ENCODE data around the gene TEKT3.

TEKT3 gene

DNA sequence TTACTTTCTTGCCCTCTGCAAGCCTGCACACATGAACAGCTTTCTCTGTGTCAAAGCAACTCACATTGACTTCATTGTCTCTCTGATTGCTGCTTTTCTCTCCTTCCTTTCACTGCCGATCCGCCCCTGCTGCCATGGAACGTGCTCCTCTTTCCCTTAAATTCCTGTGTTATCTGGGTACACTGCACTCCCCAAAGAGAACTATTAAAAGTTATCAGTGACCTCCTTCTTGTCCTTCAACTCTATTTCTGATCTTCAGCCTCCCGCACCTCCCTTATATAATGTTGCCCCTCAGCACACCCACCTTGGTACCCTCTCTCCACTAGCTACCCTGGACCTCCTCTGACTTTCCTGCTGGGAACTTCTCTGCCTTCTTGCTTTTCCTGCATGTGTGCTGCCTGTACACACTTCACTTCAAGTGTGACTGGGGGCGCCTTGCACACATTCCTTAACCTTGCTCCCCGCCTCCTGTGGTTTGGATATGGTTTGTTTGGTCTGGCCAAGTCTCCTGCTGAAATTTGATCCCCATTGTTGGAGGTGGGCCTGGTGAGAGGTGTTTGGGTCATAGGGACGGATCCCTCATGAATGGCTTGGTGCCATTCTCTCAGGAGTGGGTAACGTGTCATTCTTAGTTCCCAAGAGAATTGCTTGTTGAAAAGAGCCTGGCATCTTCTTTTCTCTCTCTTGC lies 49.6 kb downstream of the TEKT3 start:
- DNase-seq (ENCODE audit: low read depth) = no peak

GRCh38 chr17:15290605-15291004 lies 50.8 kb downstream of the TEKT3 start:
- DNase-seq (ENCODE audit: low read depth) = no peak

DNA sequence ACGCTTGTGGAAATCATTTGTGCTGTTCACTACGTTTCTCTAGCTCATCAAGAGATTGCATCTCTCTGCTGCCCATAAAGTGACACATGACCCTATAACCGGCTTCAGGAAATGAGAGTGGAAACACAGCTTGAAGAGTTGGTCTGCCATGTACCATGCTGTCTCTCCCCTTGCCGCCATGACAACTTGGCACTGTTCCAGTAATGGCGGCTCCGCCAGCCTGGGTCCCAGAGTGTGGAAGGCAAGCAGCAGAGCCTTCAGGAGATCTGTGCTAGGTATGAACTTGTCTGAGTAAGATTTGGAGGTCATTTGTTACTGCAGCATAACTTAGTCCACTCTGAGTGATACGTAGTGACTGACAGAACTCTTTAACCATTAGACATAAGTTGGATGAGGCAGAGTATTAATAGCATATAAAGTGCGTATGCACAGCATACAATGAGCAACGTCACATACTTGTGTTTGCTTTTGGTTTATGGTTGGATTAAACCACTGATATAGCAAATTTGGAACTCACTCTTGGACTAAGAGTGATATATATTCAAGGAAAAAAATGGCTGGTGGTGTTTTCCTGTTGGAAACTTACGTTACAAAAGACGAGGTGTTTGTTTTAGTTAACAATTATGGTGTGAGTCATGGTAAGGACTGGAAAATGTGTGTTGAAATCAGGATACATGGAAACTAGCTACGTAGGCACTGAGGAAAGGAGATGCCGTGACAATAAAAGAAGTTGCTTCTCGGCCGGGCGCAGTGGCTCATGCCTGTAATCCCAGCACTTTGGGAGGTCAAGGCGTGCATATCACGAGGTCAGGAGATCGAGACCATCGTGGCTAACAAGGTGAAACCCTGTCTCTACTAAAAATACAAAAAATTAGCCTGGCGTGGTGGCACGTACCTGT lies 51.9 kb downstream of the TEKT3 start:
- no peak for DNase-seq (ENCODE audit: low read depth)

DNA sequence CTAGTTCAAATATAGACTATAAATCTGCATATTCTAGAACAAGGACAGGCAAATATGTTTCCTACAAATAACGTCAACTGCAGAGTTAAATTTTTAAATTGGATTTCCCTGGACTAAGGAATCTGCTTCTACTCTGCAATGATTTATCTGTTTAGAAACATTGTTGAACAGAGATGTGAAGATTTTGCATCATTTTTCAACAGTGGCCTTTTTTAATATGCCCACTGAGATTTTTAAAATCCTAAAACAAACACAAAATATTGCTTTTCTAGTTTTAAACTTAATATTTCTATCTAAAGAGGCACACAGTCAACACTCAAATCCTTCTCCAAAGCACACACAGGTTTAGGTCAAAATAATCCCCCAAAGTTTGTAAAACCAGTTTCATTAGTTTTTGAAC lies 52.5 kb downstream of the TEKT3 start:
- DNase-seq (ENCODE audit: low read depth) = no peak

DNA sequence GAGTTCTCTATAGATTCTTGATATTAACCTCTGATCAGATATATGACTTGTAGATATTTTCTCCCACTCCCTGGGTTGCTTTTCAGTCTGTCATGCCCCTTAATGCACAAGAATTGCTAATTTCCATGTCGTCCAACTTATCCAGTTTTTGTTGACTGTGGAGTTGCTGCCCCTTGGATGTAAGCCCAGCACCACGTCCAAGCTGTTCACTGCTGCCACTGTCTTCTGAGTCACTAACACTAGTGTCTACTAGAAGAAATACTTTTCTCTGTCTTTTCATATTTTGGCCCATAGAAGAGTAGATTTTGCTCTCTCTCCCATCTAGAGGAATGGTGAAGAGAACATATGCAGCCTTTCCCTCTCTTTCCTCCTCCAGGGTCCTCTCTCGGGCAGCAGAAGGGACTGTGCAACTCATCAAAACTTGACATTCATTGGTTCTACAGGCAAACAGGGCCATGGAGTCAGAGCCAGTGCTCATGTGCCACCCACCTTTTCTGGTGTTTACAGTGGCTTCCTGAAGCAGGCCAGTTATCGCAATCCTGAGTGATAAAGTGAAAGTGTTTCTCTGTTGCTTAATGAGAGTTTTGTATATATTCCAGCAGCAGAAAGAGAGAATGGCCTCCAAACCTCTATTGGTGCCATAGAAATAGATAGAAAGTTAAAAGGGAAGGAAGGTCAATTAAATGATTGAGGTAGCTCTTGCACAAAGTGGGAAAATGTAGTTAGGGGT lies 53.7 kb downstream of the TEKT3 start:
- no peak for DNase-seq (ENCODE audit: low read depth)

- DNase-seq (ENCODE audit: low read depth) = no peak
Measured at GRCh38 chr17:15285466-15285865, 55.9 kb downstream of the TEKT3 start.

GRCh38 chr17:15284537-15284936 lies 56.9 kb downstream of the TEKT3 start:
- DNase-seq (ENCODE audit: low read depth) = no peak

DNA sequence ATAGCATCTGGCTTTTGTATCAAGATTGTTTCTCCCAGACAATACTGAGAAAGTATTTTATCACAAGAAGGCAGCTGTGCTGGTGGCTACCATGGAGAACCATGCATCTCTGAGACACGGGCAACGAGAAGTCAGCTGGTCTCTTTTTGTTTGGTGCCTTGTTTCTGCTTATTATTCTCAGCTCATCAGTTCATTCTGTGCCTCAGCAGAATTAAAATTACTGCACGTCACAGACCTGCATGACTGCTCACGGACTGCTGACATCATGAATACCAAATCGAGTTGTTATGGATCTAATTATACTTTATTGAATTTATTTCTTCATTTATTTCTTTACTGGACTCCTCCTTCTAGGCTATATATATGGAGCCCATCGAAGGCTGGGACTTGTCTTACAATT lies 57.3 kb downstream of the TEKT3 start:
- no peak for DNase-seq (ENCODE audit: low read depth)

GRCh38 chr17:15281909-15282308 lies 59.5 kb downstream of the TEKT3 start:
- no peak for DNase-seq (ENCODE audit: low read depth)

- DNase-seq (ENCODE audit: low read depth) = no peak
Measured at GRCh38 chr17:15278924-15279477, 62.4 kb downstream of the TEKT3 start.

DNA sequence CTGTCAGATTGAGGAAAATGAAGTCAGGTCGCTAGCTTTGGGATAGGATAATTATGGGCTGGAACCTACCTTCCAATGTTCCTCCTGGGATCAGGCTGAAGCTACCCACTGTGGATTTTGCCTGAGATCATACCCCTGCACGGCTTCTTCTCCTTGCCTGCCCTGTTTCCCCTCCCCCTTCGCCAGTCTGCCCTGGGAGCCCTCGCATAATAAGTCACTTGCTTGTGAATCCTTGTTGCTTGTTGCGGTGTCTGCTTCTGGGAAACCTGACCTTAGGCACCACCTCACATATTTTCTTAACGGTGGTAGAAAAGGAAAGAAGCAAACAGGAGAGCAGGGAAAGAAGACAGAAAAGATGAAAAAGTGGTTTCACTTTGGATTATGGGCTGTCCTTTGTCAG lies 63.0 kb downstream of the TEKT3 start:
- DNase-seq (ENCODE audit: low read depth) = no peak

GRCh38 chr17:15274017-15274416 lies 67.4 kb downstream of the TEKT3 start:
- DNase-seq (ENCODE audit: low read depth) = no peak

DNA sequence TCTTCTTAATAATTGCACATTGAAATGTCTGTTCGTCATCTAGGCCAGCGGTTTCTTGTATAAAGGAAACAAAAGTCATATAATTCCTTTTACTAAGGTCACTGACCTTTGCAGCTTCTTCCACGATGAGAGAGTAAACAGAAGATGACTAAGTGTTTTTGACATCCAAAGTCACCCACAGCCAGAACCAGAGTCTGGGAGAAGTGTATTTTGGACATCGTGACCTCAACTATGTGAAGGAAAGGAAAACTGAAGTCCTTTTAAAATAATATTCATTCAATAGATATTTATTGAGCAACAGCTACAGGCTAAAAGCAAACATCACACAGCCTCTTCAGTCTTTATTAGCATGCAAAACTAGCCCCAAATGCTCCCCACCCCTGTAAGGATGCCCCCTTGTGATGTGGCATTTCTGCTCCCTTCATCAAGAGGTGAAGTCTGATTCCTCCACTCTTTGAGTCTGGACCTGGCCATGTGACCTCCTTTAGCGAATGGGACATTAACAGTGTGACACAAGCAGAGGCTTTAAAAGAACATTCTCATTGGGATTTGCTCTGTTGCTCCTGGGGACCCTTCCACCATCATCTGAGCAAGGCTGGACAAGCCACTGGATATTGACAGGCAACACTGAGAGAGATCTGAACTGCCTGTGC lies 68.1 kb downstream of the TEKT3 start:
- no peak for DNase-seq (ENCODE audit: low read depth)

GRCh38 chr17:15271741-15272140 lies 69.7 kb downstream of the TEKT3 start:
- no peak for DNase-seq (ENCODE audit: low read depth)

GRCh38 chr17:15270628-15271381 lies 70.6 kb downstream of the TEKT3 start:
- no peak for DNase-seq (ENCODE audit: low read depth)

DNA sequence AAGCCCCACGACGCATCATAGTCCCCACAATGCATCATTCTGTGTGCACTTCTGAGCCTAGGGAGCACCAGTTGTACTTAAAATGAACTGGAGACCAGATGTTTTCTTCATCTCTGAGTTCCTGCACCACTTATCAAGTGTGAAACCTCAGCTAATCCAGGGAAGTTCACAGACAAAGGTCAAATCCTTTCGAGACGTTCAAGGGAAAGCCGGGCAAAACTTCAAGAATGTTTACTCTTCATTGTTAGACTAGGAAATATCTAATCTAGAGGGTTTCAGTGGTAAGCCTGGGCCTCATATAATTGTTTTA lies 71.7 kb downstream of the TEKT3 start:
- no peak for DNase-seq (ENCODE audit: low read depth)

- no peak for DNase-seq (ENCODE audit: low read depth)
Measured at GRCh38 chr17:15269087-15269779, 72.2 kb downstream of the TEKT3 start.

GRCh38 chr17:15268461-15268860 lies 72.9 kb downstream of the TEKT3 start:
- DNase-seq (ENCODE audit: low read depth) = no peak

DNA sequence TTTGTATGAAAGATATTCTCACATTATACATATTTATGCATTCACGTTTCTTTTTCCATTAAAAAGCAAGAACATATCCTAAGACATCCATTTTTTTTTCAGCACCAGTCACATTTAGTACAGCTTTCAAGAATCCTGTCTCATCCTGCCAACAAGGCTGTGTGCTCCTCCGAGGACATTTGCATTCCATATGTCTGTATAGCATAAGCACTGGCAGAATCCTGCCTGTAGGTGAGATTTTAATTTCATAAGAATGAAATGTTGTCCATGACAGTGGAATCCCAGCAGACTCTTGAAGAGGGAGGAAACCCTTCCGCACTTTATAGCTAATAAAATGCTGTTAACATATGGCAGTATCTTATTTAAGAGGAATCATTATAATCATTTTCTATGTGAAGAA lies 73.4 kb downstream of the TEKT3 start:
- no peak for DNase-seq (ENCODE audit: low read depth)

DNA sequence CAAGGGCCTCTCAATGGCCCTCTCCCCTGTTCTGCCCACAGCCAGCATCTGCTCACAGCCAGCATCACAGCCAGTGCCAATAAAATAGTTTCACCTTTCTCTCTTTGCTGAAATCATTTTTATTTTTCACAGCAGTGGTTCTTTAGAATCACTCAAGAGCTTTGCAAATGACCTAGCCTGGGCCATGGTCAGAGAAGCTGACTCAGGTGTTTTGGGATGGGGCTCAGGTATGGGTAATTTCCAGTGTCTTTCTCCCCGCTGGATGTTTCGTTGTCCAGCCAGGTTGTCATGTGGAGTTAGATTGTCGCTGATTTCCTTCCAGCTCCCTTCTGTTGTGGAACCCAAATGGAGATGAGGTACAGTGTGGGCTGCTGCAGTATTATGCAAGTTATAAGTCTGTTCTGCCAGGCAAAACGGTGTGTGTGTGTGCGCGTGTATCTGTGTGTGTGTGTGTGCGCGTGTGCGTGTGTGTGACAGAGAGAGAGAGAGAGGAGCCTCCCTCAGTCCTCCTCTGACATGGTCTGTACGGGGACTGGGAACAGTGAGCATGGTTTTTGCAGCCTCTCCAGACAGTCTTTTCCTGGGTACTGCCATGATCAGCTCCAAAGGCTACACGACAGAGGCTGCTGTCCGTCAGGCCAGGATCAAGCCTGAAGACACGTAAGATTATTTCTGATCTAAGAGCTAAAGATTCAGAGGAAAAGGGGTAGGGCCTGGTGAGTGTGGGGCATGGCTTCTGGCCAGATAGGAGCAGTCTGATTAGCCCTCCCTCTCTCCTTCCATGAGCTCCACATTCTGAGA lies 74.9 kb downstream of the TEKT3 start:
- no peak for DNase-seq (ENCODE audit: low read depth)

All from activated T-helper 9 cell treated with anti-CD3 and anti-CD28 coated beads, Interleukin-2, amount 50 U/mL, for 16 hours (primary cell).